GM12878 (cell line): ENCODE data around the gene SOX18. TPM values are rescaled to one million over a fixed set of nuclear protein-coding genes. Genes with fewer than 3 reads are reported as not detected.

Experiments
- BACH1 ChIP-seq: fragments of 450-650 bp; IDR thresholded peaks from 2 replicates; pipeline ENCODE4 v1.6.1; 2017; ENCODE audit warnings: mild to moderate bottlenecking, borderline replicate concordance
- BHLHE40 ChIP-seq, 2 experiments: fragments of 450-650 bp in 1 of 2; IDR thresholded peaks; 2 replicates each; pipeline ENCODE4 v1.6.1; 2011 to 2017; ENCODE audit warnings: low read depth in 2 of 2, borderline replicate concordance in 1 of 2, improper control_type of control experiment in 1 of 2, low read length in 1 of 2, mild to moderate bottlenecking in 1 of 2
- CBFB ChIP-seq: IDR thresholded peaks from 2 replicates; pipeline ENCODE4 v1.6.1; 2016; ENCODE audit warnings: antibody characterized with exemption, low read depth
- CREM ChIP-seq: IDR thresholded peaks from 2 replicates; pipeline ENCODE4 v1.6.1; 2014; ENCODE audit warnings: antibody characterized with exemption, low read depth
- E2F4 ChIP-seq: IDR thresholded peaks from 2 replicates; pipeline ENCODE4 v1.6.1; 2012; ENCODE audit warnings: low read depth, low read length, improper control_type of control experiment
- JUND ChIP-seq: IDR thresholded peaks from 2 replicates; pipeline ENCODE4 v1.6.1; 2012; ENCODE audit warnings: low read depth, mild to moderate bottlenecking, low read length, improper control_type of control experiment, moderate library complexity
- KDM1A ChIP-seq: fragments of 200-600 bp; sonication (generic); IDR thresholded peaks from 2 replicates; pipeline ENCODE4 v1.6.1; 2016; ENCODE audit warnings: borderline replicate concordance
- NFXL1 ChIP-seq: fragments of 450-650 bp; IDR thresholded peaks from 2 replicates; pipeline ENCODE4 v1.6.1; 2017; ENCODE audit warnings: antibody characterized with exemption, mild to moderate bottlenecking, borderline replicate concordance
- NFYA ChIP-seq: IDR thresholded peaks from 2 replicates; pipeline ENCODE4 v1.6.1; 2011; ENCODE audit warnings: low read depth, mild to moderate bottlenecking, low read length, improper control_type of control experiment, borderline replicate concordance
- NR2C2 ChIP-seq: IDR thresholded peaks from 2 replicates; pipeline ENCODE4 v1.6.1; 2011; ENCODE audit warnings: borderline replicate concordance, low read depth; ENCODE audit not compliant: control insufficient read depth, insufficient read length
- PAX8 ChIP-seq: fragments of 450-650 bp; IDR thresholded peaks from 2 replicates; pipeline ENCODE4 v1.6.1; 2017; ENCODE audit warnings: mild to moderate bottlenecking, moderate library complexity
- PML ChIP-seq: IDR thresholded peaks from 2 replicates; pipeline ENCODE4 v1.6.1; 2012; ENCODE audit warnings: low read length, inconsistent platforms
- RBBP5 ChIP-seq: fragments of 200-600 bp; sonication (generic); conservative IDR thresholded peaks from 2 replicates; pipeline ENCODE4 v1.6.1; 2016
- RCOR1 ChIP-seq: conservative IDR thresholded peaks from 2 replicates; pipeline ENCODE4 v1.6.1; 2012; ENCODE audit warnings: low read depth, low read length, improper control_type of control experiment
- SP1 ChIP-seq: IDR thresholded peaks from one replicate; pipeline ENCODE4 v1.6.1; 2011; ENCODE audit warnings: low read depth, low read length
- SREBF2 ChIP-seq: IDR thresholded peaks from 2 replicates; pipeline ENCODE4 v1.6.1; 2012; ENCODE audit warnings: mild to moderate bottlenecking, low read length
- YBX1 ChIP-seq: fragments of 450-650 bp; IDR thresholded peaks from 2 replicates; pipeline ENCODE4 v1.6.1; 2016; ENCODE audit warnings: antibody characterized with exemption
- ZNF24 ChIP-seq: fragments of 450-650 bp; IDR thresholded peaks from 2 replicates; pipeline ENCODE4 v1.6.1; 2017; ENCODE audit warnings: antibody characterized with exemption, mild to moderate bottlenecking
- ZNF274 ChIP-seq: IDR thresholded peaks from one replicate; pipeline ENCODE4 v1.8.0; 2011; ENCODE audit not compliant: insufficient read length, insufficient read depth
- polyA plus RNA-seq, 11 experiments: library from polyadenylated mRNA; depleted of rRNA in 4 of 11; unstranded in 6 of 11; stranded (reverse) in 5 of 11; fragments of >200 nt; fragmentation: Nextera tagmentation in 4 of 11; fragmentation: Illumina TruSeq in 1 of 11; extraction: Ambion mirVana in 4 of 11; extraction: Trizol in 1 of 11; gene quantifications; 1 replicate in 1 of 11; 2 replicates in 10 of 11; pipeline versions ENCODE4 v1.2.1 to v1.2.3, GENCODE V29; 2011 to 2016; ENCODE audit warnings: inconsistent platforms in 2 of 11, missing spikeins in 2 of 11, low read depth in 1 of 11
- total RNA-seq, 4 experiments: library from RNA; depleted of rRNA in 3 of 4; stranded (reverse); fragments of >200 nt in 3 of 4; fragmentation: Illumina TruSeq in 1 of 4; extraction: Trizol in 1 of 4; gene quantifications; 2 replicates each; pipeline versions ENCODE4 v1.2.1 to v1.2.3, GENCODE V29; 2013 to 2021

The SOX18 gene
- total and polyA plus RNA-seq, 10 of the 15 experiments (the other 5 are each of a cell fraction or from before 2014, with no cell fraction given): 0.05 to 5.6 (median 0.28) TPM; not detected in 3

- TF ChIP-seq CBFB: no peak
- no peak for TF ChIP-seq ZNF274
- no peak for TF ChIP-seq SP1
- no peak for TF ChIP-seq KDM1A
- TF ChIP-seq E2F4: no peak
- no peak for TF ChIP-seq NFXL1
- TF ChIP-seq BACH1: no peak
- TF ChIP-seq RCOR1: no peak
- TF ChIP-seq BHLHE40 (IDR thresholded peaks at IDR 0.05; ENCODE audit: borderline replicate concordance in 1 of 2, low read depth in 2 of 2, low read length in 1 of 2): peak; percentile 30 to 53; a peak in 2 of 4 replicates
- no peak for TF ChIP-seq PAX8
- no peak for TF ChIP-seq NFYA
- no peak for TF ChIP-seq SREBF2
- no peak for TF ChIP-seq NR2C2
- TF ChIP-seq JUND: no peak
- no peak for TF ChIP-seq RBBP5
- TF ChIP-seq YBX1: no peak
- no peak for TF ChIP-seq CREM
- no peak for TF ChIP-seq PML
- no peak for TF ChIP-seq ZNF24
- TF ChIP-seq, all 136 proteins: peak for 5
Measured at GRCh38 chr20:64095927-64096326, 46.5 kb upstream of the SOX18 start (continued).
